ENCODE results near the gene ATP6V0C. TPM values are rescaled to one million over a fixed set of nuclear protein-coding genes. Genes with fewer than 3 reads are reported as not detected.

ATP6V0C gene
- total RNA-seq (ENCODE audit: low replicate concordance), result 5.1 and 8.2 TPM in 2 replicates

GRCh38 chr16:2513405-2514332 is at the start of gene ATP6V0C:
Gene ATP6V0C, plus strand, starts transcription at chr16:2513952. Its CDS starts 152 bp downstream, at chr16:2514104.

GRCh38 chr16:2471016-2471652 is 42.6 kb upstream of the ATP6V0C start, which contains the start of gene NTN3:
Gene NTN3, plus strand, starts transcription at chr16:2471297. Its CDS starts 405 bp downstream, at chr16:2471702.

GRCh38 chr16:2474877-2475412 is 38.8 kb upstream of the ATP6V0C start, which contains the start of gene TBC1D24:
Gene TBC1D24, plus strand, starts transcription at chr16:2475127. Its CDS starts 21,022 bp downstream, at chr16:2496149.

GRCh38 chr16:2520097-2520783 is 6.5 kb downstream of the ATP6V0C start, which contains the start of gene AMDHD2:
Gene AMDHD2, plus strand, starts transcription at chr16:2520371. Its CDS starts 88 bp downstream, at chr16:2520459.

DNA sequence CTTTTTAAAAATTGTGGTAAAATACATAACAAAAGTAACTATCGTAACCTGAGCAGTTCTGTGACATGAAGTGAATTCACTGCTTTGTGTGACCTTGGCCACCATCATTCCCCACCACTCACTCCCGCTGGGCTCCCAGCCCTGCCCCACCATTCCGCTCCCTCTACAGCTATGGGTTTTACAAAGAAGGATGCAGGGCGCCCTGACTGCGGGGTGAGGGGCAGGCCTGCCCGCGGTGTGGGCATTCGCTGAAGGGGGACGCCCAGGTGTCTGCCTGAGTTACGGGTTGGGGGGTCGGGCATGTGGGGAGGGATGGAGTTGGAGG is 17.6 kb downstream of the ATP6V0C start, which contains the start of gene CEMP1:
CEMP1 (minus strand) TSS at position 38 of the 325 bp plus-strand sequence. CDS start 335 bp downstream, outside the sequence.

DNA sequence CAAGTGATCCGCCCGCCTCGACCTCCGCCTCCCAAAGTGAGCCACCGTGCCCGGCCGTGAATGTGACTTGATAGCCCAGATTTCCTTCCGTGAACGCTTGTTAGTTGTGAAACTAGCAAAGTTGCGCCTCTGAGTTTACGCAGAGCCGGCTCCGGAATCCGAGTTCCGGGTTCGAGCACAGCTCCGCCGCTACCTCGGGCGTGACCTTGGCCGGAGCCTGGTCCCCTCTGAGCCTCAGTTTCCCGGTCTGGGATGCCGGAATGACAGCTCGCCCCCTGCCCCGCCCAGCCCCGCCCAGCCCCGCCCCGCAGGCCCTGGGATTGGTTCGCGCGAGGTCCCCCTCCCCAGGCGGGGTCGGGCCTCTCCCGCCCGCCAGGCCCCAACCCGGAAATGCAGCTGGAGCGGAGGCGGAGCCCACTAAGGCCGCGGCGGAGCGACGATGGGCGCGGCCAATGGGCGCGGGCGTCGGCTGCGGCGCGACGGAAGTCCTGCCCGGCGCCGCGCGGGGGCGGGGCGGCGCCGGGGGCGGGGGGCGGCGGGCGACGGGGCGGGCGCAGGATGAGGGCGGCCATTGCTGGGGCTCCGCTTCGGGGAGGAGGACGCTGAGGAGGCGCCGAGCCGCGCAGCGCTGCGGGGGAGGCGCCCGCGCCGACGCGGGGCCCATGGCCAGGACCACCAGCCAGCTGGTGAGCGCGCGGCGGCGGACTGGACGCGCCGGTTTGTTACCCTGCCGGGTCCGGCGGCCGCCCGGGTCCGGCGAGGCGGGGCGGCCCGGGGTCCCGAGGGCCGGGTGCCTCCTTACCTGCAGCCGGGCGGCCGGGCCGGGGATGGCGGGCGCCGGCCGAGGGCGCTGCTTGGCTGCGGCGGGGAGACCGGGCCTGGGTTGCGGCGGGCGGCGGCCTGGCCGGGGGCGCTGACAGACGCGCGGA is 24.0 kb downstream of the ATP6V0C start, which contains the start of gene PDPK1:
PDPK1 (plus strand) TSS at position 571 of the 929 bp plus-strand sequence; CDS start at position 663, 92 bp downstream.

Other genes with a start within 250 kb of the ATP6V0C start
- 19.3 and 47.3 TPM in 2 replicates for gene RNPS1, start 245.8 kb upstream of the ATP6V0C start, total RNA-seq (ENCODE audit: low replicate concordance)
- 1.2 and 1.7 TPM in 2 replicates for gene ABCA3, start 173.2 kb upstream of the ATP6V0C start, total RNA-seq (ENCODE audit: low replicate concordance)
- gene CCNF, start 84.5 kb upstream of the ATP6V0C start, total RNA-seq (ENCODE audit: low replicate concordance), result 3.9 and 9.0 TPM in 2 replicates
- under 0.01 and 2.9 TPM in 2 replicates for gene TEDC2, start 53.8 kb upstream of the ATP6V0C start, total RNA-seq (ENCODE audit: low replicate concordance)
- 0.23 and 0.47 TPM in 2 replicates for gene NTN3, start 42.7 kb upstream of the ATP6V0C start, total RNA-seq (ENCODE audit: low replicate concordance)
- 12.9 and 17.7 TPM in 2 replicates for gene TBC1D24, start 38.8 kb upstream of the ATP6V0C start, total RNA-seq (ENCODE audit: low replicate concordance)
- 25.4 and 84.2 TPM in 2 replicates for gene AMDHD2, start 6.4 kb downstream of the ATP6V0C start, total RNA-seq (ENCODE audit: low replicate concordance)
- 0.08 and 0.12 TPM in 2 replicates for gene CEMP1, start 17.5 kb downstream of the ATP6V0C start, total RNA-seq (ENCODE audit: low replicate concordance)
- 10.5 and 12.0 TPM in 2 replicates for gene PDPK1, start 24.1 kb downstream of the ATP6V0C start, total RNA-seq (ENCODE audit: low replicate concordance)
- 11.8 and 24.8 TPM in 2 replicates for gene KCTD5, start 168.6 kb downstream of the ATP6V0C start, total RNA-seq (ENCODE audit: low replicate concordance)
- gene PRSS27, start 206.3 kb downstream of the ATP6V0C start, total RNA-seq (ENCODE audit: low replicate concordance), result 0.23 and 0.70 TPM in 2 replicates
- 31.5 and 42.6 TPM in 2 replicates for gene SRRM2, start 238.7 kb downstream of the ATP6V0C start, total RNA-seq (ENCODE audit: low replicate concordance)

Measured in smooth muscle cell of the coronary artery (primary cell).